ENCODE results near the gene ABCA1.

ABCA1 gene

DNA sequence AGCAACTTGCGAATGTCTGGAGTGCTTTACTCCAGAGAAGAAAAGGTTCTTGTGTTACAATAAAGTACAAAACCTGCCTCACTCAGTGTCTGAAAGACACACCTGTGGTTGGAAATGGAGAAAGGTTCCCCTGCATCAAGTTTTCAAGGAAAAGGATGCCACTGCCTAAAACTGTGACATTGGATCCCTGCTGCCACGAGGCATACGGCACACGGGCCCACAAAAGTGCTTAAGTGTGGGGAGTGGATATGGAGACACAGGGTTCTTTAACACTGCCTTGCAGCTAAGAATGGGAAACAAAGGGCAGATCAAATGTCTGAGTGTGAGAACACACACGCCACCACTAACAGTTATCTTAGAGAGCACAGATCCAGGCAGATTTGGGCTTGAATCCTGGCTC lies 89.0 kb downstream of the ABCA1 start:
- peaks cover 7% of the 10 kb centered on the region; the same call in 1 of the 2 replicates for H3K4me1 ChIP-seq (ENCODE audit: control insufficient read depth, insufficient read depth, low read length)
- peaks cover 2% of the 10 kb centered on the region; the same call in 1 of the 2 replicates for H3K36me3 ChIP-seq (ENCODE audit: control insufficient read depth, insufficient read depth, low read length)
- H3K9ac ChIP-seq (ENCODE audit: low read length) = no peak overlapping the region

DNA sequence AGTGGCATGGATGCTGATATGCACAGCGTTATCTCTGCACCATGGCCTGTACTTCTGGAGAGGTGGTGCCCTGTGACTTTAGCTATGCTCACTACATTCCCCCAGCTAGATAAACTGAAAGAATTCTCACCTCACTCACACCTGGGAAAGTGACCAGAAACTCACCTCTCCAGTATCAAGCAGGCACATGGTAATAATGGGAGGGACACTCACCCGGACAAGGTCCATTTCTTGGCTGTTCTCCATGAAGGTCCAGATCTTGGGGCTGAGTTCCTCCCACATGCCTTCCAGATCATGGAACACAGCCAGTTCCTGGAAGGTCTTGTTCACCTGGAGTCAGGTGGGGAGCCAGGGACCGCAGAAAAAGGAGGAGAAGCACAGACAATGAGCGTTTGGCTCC lies 91.2 kb downstream of the ABCA1 start:
- H3K9ac ChIP-seq (ENCODE audit: low read length) = no peak overlapping the region
- H3K4me3 ChIP-seq (ENCODE audit: low read depth, low read length) = no peak overlapping the region
- no peaks in the 10 kb centered on the region for H3K9me3 ChIP-seq (ENCODE audit: control insufficient read depth, insufficient read depth, low read depth, low read length)
- no peak overlapping the region for H3K27ac ChIP-seq (ENCODE audit: low read depth, low read length)
- no peaks in the 10 kb centered on the region for H3K27me3 ChIP-seq (ENCODE audit: control insufficient read depth, insufficient read depth, low read length)
- H3K36me3 ChIP-seq (ENCODE audit: control insufficient read depth, insufficient read depth, low read length) = peaks cover 9% of the 10 kb centered on the region; the same call in 1 of the 2 replicates
- peaks cover 7% of the 10 kb centered on the region; the same call in 1 of the 2 replicates for H3K4me1 ChIP-seq (ENCODE audit: control insufficient read depth, insufficient read depth, low read length)

More for the DNA sequence above, 89.0 kb downstream of the ABCA1 start:
- H3K27ac ChIP-seq (ENCODE audit: low read depth, low read length) = no peak overlapping the region
- H3K9me3 ChIP-seq (ENCODE audit: control insufficient read depth, insufficient read depth, low read depth, low read length) = no peaks in the 10 kb centered on the region
- H3K27me3 ChIP-seq (ENCODE audit: control insufficient read depth, insufficient read depth, low read length) = no peaks in the 10 kb centered on the region
- no peak overlapping the region for H3K4me3 ChIP-seq (ENCODE audit: low read depth, low read length)

DNA sequence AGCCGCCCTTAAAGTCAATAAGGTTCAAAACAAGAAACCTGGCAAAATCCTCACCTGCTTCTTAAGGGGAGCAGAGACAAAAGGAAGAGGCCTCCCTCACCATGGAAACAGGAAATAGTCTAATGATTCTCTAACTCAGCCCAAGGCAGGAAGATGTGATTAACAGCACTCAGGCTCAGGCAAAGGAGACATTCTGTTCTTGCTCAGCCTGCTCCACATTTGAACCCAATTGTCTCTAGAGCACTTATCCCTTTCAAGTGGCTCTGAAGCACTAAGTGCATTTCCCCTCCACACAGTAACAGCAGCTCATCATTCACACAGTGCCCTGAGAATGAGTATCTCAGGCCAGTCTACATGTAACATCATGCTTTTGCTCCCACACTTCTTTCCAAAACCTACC lies 91.7 kb downstream of the ABCA1 start:
- no peak overlapping the region for H3K9ac ChIP-seq (ENCODE audit: low read length)
- H3K4me3 ChIP-seq (ENCODE audit: low read depth, low read length) = no peak overlapping the region
- H3K27ac ChIP-seq (ENCODE audit: low read depth, low read length) = no peak overlapping the region
- no peaks in the 10 kb centered on the region for H3K27me3 ChIP-seq (ENCODE audit: control insufficient read depth, insufficient read depth, low read length)
- H3K36me3 ChIP-seq (ENCODE audit: control insufficient read depth, insufficient read depth, low read length) = peaks cover 13% of the 10 kb centered on the region; the same call in 1 of the 2 replicates
- no peaks in the 10 kb centered on the region for H3K9me3 ChIP-seq (ENCODE audit: control insufficient read depth, insufficient read depth, low read depth, low read length)
- H3K4me1 ChIP-seq (ENCODE audit: control insufficient read depth, insufficient read depth, low read length) = peaks cover 7% of the 10 kb centered on the region; the same call in 1 of the 2 replicates

DNA sequence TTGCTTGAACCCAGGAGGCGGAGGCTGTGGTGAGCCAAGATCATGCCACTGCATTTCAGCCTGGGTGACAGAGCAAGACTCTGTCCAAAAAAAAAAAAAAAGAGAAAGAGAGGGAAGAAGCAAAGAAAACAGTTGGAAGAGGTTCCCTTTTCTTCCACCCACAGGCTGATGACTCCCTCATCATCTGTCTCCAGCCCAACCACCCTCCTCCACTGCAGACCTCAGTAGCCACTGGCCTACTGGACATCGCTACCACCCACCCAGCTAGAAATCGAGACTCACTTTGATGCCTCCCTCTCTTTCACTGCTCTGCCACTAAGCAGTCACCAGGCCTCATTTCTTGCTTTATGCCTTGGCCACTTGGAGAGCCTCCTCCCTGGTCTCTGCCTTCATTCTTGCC lies 92.8 kb downstream of the ABCA1 start:
- H3K27ac ChIP-seq (ENCODE audit: low read depth, low read length) = no peak overlapping the region
- no peak overlapping the region for H3K9ac ChIP-seq (ENCODE audit: low read length)
- no peak overlapping the region for H3K4me3 ChIP-seq (ENCODE audit: low read depth, low read length)
- peaks cover 7% of the 10 kb centered on the region; the same call in 1 of the 2 replicates for H3K4me1 ChIP-seq (ENCODE audit: control insufficient read depth, insufficient read depth, low read length)
- H3K27me3 ChIP-seq (ENCODE audit: control insufficient read depth, insufficient read depth, low read length) = no peaks in the 10 kb centered on the region
- no peaks in the 10 kb centered on the region for H3K9me3 ChIP-seq (ENCODE audit: control insufficient read depth, insufficient read depth, low read depth, low read length)
- peaks cover 17% of the 10 kb centered on the region; the same call in 1 of the 2 replicates for H3K36me3 ChIP-seq (ENCODE audit: control insufficient read depth, insufficient read depth, low read length)

DNA sequence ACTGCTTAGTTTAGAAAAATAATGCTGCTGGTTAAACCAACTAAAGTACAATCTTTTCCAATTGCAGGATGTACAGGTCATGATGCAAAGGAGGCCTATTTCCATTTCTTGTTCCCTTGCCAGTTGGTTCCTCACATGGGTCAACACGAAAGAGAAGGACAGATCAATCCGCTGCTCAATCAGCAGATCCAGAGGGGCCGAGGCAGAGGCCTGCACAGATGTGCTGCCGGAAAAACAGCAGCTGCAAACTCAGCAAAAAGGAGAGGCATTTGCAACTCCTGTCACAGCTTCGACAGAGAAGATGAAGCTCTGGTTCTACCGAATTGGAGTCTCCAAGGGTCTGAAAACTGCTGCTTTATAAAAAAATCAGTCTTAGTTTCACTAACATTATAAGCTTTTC lies 94.3 kb downstream of the ABCA1 start:
- H3K36me3 ChIP-seq (ENCODE audit: control insufficient read depth, insufficient read depth, low read length) = peaks cover 21% of the 10 kb centered on the region; the same call in 1 of the 2 replicates
- no peak overlapping the region for H3K27ac ChIP-seq (ENCODE audit: low read depth, low read length)
- no peak overlapping the region for H3K9ac ChIP-seq (ENCODE audit: low read length)
- peaks cover 7% of the 10 kb centered on the region; the same call in 1 of the 2 replicates for H3K4me1 ChIP-seq (ENCODE audit: control insufficient read depth, insufficient read depth, low read length)
- H3K4me3 ChIP-seq (ENCODE audit: low read depth, low read length) = no peak overlapping the region
- no peaks in the 10 kb centered on the region for H3K9me3 ChIP-seq (ENCODE audit: control insufficient read depth, insufficient read depth, low read depth, low read length)
- H3K27me3 ChIP-seq (ENCODE audit: control insufficient read depth, insufficient read depth, low read length) = no peaks in the 10 kb centered on the region

DNA sequence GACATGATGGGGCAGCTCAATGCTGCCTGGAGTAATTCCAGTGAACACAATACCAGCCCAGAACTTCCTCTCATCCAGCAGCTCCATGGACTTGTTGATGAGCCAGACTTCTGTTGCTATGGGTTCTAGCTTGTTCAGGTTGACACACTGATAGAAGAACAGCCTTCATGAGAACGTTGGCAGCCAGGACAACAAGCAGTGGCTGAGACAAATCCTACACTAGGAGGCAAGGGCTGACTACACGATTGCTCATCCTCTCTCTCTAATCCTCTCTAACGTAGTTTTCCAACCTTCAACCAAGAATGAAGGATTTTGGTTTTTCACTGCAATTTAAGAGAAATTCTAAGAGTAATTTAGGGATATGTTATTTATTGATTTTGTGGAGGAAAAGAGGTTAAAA lies 96.3 kb downstream of the ABCA1 start:
- Histone ChIP-seq H3K4me1 (ENCODE audit: control insufficient read depth, insufficient read depth, low read length) (peaks cover 5% of the 10 kb centered on the region; the same call in 1 of the 2 replicates), H3K27me3 (ENCODE audit: control insufficient read depth, insufficient read depth, low read length) (no peaks in the 10 kb centered on the region), H3K9me3 (ENCODE audit: control insufficient read depth, insufficient read depth, low read depth, low read length) (no peaks in the 10 kb centered on the region), H3K36me3 (ENCODE audit: control insufficient read depth, insufficient read depth, low read length) (peaks cover 28% of the 10 kb centered on the region; the same call in 1 of the 2 replicates), H3K4me3 (ENCODE audit: low read depth, low read length) (no peak overlapping the region), H3K27ac (ENCODE audit: low read depth, low read length) (no peak overlapping the region), H3K9ac (ENCODE audit: low read length) (no peak overlapping the region)

DNA sequence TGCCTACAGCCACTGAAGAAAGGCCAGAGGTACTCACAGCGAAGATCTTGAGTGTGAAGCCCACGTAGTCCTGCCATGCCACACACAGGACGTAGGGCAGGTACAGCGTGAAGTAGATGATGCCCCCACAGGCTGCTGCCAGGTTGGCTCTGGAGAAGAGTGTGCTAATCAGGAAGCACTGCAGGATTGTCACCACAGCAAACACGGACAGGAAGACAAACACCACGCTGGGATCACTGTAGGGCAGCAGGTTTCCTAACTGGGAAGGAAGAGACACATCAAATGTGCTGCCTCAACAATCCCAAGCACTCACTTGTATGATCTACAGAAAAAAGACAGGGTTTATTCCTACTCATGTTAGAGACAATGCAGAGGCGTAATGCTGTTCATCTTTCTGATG lies 101.0 kb downstream of the ABCA1 start:
- Histone ChIP-seq H3K4me3 (ENCODE audit: low read depth, low read length) (no peak overlapping the region), H3K36me3 (ENCODE audit: control insufficient read depth, insufficient read depth, low read length) (peaks cover 59% of the 10 kb centered on the region), H3K4me1 (ENCODE audit: control insufficient read depth, insufficient read depth, low read length) (no peaks in the 10 kb centered on the region), H3K9ac (ENCODE audit: low read length) (no peak overlapping the region), H3K27me3 (ENCODE audit: control insufficient read depth, insufficient read depth, low read length) (no peaks in the 10 kb centered on the region), H3K9me3 (ENCODE audit: control insufficient read depth, insufficient read depth, low read depth, low read length) (no peaks in the 10 kb centered on the region), H3K27ac (ENCODE audit: low read depth, low read length) (no peak overlapping the region)

DNA sequence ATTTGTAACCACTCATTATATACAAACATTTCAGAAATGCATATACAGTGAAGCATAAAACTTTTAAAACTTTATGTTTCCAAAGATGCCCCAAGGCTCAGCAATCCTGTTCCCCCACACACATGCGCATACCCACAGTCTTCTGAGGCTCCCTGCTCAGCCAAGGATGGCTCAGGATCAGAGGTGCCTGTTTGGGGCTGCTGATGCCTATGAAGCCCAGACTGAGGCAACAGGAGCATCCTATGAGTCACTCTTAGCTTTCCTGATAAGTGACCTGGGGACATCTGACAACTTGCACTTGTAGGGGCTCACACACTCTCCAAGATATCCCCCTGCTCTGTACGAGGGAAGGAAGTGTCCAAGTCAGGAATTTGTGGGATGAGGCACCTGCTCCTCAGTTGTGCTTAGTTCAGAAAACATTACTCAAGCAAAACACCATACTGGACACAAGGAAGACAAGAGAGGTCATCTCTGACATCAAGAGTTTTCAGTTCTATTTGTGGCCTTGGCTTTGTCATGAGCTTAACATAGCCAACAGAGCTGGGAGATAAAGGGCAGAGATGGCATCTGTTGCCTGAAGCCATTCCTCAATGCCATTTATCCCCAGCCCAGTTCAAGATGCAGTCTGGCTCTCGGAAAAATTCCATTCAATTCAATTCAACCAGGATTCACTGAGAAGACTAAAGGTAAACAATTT lies 101.7 kb downstream of the ABCA1 start:
- peaks cover 56% of the 10 kb centered on the region for H3K36me3 ChIP-seq (ENCODE audit: control insufficient read depth, insufficient read depth, low read length)
- H3K9ac ChIP-seq (ENCODE audit: low read length) = no peak overlapping the region
- H3K27ac ChIP-seq (ENCODE audit: low read depth, low read length) = no peak overlapping the region
- no peaks in the 10 kb centered on the region for H3K9me3 ChIP-seq (ENCODE audit: control insufficient read depth, insufficient read depth, low read depth, low read length)
- no peaks in the 10 kb centered on the region for H3K27me3 ChIP-seq (ENCODE audit: control insufficient read depth, insufficient read depth, low read length)
- no peaks in the 10 kb centered on the region for H3K4me1 ChIP-seq (ENCODE audit: control insufficient read depth, insufficient read depth, low read length)
- no peak overlapping the region for H3K4me3 ChIP-seq (ENCODE audit: low read depth, low read length)

DNA sequence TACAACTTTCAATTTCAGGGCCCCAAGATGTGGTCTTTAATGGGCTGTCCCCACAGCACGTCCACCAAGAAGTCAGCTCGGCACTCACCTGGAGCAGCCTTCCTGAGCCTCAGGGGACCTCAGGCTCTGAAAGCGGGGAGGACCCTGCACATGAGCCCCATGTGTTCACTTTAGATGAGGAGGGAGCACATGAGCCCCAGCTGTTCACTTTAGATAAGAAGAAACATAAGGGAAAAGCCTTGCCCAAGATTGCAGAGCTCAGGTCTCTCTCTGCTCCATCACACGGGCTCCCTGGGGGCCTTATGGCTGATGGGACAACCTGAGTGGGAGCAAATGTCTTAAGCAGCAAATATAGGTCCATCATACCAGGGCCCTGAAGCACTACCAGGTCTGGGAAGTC lies 107.6 kb downstream of the ABCA1 start:
- Histone ChIP-seq H3K27ac (ENCODE audit: low read depth, low read length) (no peak overlapping the region), H3K27me3 (ENCODE audit: control insufficient read depth, insufficient read depth, low read length) (no peaks in the 10 kb centered on the region), H3K36me3 (ENCODE audit: control insufficient read depth, insufficient read depth, low read length) (peaks cover 62% of the 10 kb centered on the region), H3K9me3 (ENCODE audit: control insufficient read depth, insufficient read depth, low read depth, low read length) (no peaks in the 10 kb centered on the region), H3K4me1 (ENCODE audit: control insufficient read depth, insufficient read depth, low read length) (no peaks in the 10 kb centered on the region), H3K9ac (ENCODE audit: low read length) (no peak overlapping the region), H3K4me3 (ENCODE audit: low read depth, low read length) (no peak overlapping the region)

DNA sequence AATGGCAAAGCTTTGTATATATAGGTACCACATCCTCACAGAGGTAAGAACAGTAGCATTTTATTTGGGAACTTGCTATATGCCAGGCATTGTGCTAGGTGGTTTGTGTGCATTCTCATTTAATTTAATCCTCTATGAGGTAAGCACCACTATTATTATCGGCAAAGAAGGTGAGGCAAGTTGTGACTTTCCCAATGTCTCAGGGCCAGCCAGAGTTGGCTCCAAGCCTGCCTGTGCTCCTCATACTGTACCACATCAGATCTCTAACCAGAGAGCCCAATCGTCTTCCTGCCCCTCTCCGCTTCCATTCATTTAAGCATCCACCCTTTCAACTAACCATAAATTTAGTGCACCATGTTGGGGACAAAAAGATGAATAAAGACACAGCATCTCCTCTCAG lies 108.9 kb downstream of the ABCA1 start:
- Histone ChIP-seq H3K4me1 (ENCODE audit: control insufficient read depth, insufficient read depth, low read length) (no peaks in the 10 kb centered on the region), H3K4me3 (ENCODE audit: low read depth, low read length) (no peak overlapping the region), H3K27ac (ENCODE audit: low read depth, low read length) (no peak overlapping the region), H3K27me3 (ENCODE audit: control insufficient read depth, insufficient read depth, low read length) (no peaks in the 10 kb centered on the region), H3K9ac (ENCODE audit: low read length) (no peak overlapping the region), H3K9me3 (ENCODE audit: control insufficient read depth, insufficient read depth, low read depth, low read length) (no peaks in the 10 kb centered on the region), H3K36me3 (ENCODE audit: control insufficient read depth, insufficient read depth, low read length) (peaks cover 57% of the 10 kb centered on the region)

DNA sequence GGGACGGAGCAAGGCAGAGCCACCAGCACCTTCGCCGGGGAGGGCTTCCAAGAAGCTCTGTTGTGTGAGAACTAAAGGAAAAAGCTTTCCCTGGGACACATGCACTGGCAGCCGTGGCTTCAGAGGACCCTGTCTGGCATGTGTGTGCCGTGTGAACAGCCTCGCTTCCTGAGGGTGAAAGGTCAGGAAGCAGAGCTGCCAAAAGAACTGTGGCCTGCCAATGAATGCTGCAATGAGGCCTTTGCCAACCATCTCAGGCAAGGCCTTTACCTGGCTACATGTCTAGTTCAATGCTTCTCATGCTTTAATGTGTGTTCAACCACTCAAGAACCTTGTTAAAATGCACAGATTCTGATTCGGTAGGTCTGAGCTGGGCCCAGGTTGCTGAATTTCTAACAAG lies 110.5 kb downstream of the ABCA1 start:
- H3K36me3 ChIP-seq (ENCODE audit: control insufficient read depth, insufficient read depth, low read length) = peaks cover 46% of the 10 kb centered on the region
- H3K9me3 ChIP-seq (ENCODE audit: control insufficient read depth, insufficient read depth, low read depth, low read length) = no peaks in the 10 kb centered on the region
- H3K27me3 ChIP-seq (ENCODE audit: control insufficient read depth, insufficient read depth, low read length) = no peaks in the 10 kb centered on the region
- no peak overlapping the region for H3K9ac ChIP-seq (ENCODE audit: low read length)
- no peak overlapping the region for H3K4me3 ChIP-seq (ENCODE audit: low read depth, low read length)
- no peak overlapping the region for H3K27ac ChIP-seq (ENCODE audit: low read depth, low read length)
- no peaks in the 10 kb centered on the region for H3K4me1 ChIP-seq (ENCODE audit: control insufficient read depth, insufficient read depth, low read length)

Measured in HUES6 (cell line).